T-helper 2 cell treated with Interferon-gamma antibody and Interleukin-4, amounts not matched to agents 5 μg/mL and 100 μg/mL, for 36 hours (primary cell): ENCODE measurements around the gene MFGE8.
A peak's percentile ranks its signal among the peaks of the same experiment; 100 is the strongest.
"Not testable (repeated sequence)": the region's sequence is repeated elsewhere in the genome, so short reads cannot be mapped to it uniquely, and the experiment has no call there.

Experiments
- DNase-seq: peaks from one replicate; pipeline ENCODE4 v3.0.0; 2021; ENCODE audit warnings: low spot score
- H3K27ac Mint-ChIP-seq: one replicate; pipeline ENCODE4 v1.8.0; 2021; ENCODE audit warnings: mild to moderate bottlenecking, mixed read lengths
- H3K27me3 Mint-ChIP-seq: one replicate; pipeline ENCODE4 v1.8.0; 2021; ENCODE audit warnings: low read depth, mixed read lengths
- H3K36me3 Mint-ChIP-seq: one replicate; pipeline ENCODE4 v1.8.0; 2021; ENCODE audit warnings: low read depth, mixed read lengths
- H3K4me1 Mint-ChIP-seq: one replicate; pipeline ENCODE4 v1.8.0; 2021; ENCODE audit warnings: low read depth, mixed read lengths
- H3K4me3 Mint-ChIP-seq: one replicate; pipeline ENCODE4 v1.8.0; 2022; ENCODE audit warnings: mild to moderate bottlenecking, moderate library complexity, mixed read lengths
- H3K9me3 Mint-ChIP-seq: one replicate; pipeline ENCODE4 v1.8.0; 2021; ENCODE audit warnings: mixed read lengths

Gene MFGE8

GRCh38 chr15:88913017-88913849 lies at the start of gene MFGE8:
Gene MFGE8 (minus strand): TSS chr15:88913379. CDS start chr15:88913319, 60 bp downstream.
- H3K9me3 Mint-ChIP-seq = no peaks in the 10 kb centered on the region
- DNase-seq = peak; percentile 72
- peaks cover 14% of the 10 kb centered on the region for H3K4me1 Mint-ChIP-seq
- peak within 1 kb of the TSS; percentile 84 for H3K4me3 Mint-ChIP-seq
- H3K27me3 Mint-ChIP-seq = peaks cover 7% of the 10 kb centered on the region
- H3K36me3 Mint-ChIP-seq = peaks cover 2% of the 10 kb centered on the region
- H3K27ac Mint-ChIP-seq = peak within 1 kb of the TSS; percentile 86

GRCh38 chr15:88959445-88959844 lies 46.3 kb upstream of the MFGE8 start:
- Mint-ChIP-seq H3K4me3 (no peak overlapping the region), H3K36me3 (no peaks in the 10 kb centered on the region)

GRCh38 chr15:88956906-88957305 lies 43.7 kb upstream of the MFGE8 start:
- Mint-ChIP-seq H3K36me3 (no peaks in the 10 kb centered on the region), H3K27ac (no peak overlapping the region), H3K4me1 (no peaks in the 10 kb centered on the region), H3K9me3 (no peaks in the 10 kb centered on the region), H3K27me3 (peaks cover 2% of the 10 kb centered on the region), H3K4me3 (no peak overlapping the region)
- DNase-seq = no peak

More at GRCh38 chr15:88959445-88959844, 46.3 kb upstream of the MFGE8 start:
- no peak for DNase-seq
- Mint-ChIP-seq H3K4me1 (no peaks in the 10 kb centered on the region), H3K27ac (no peak overlapping the region), H3K9me3 (no peaks in the 10 kb centered on the region), H3K27me3 (peaks cover 2% of the 10 kb centered on the region)

GRCh38 chr15:88956263-88956662 lies 43.1 kb upstream of the MFGE8 start:
- Mint-ChIP-seq H3K4me1 (no peaks in the 10 kb centered on the region), H3K9me3 (no peaks in the 10 kb centered on the region), H3K4me3 (no peak overlapping the region), H3K27ac (no peak overlapping the region), H3K27me3 (peaks cover 2% of the 10 kb centered on the region), H3K36me3 (no peaks in the 10 kb centered on the region)
- no peak for DNase-seq

GRCh38 chr15:88954431-88955277 lies 41.5 kb upstream of the MFGE8 start:
- Mint-ChIP-seq H3K36me3 (no peaks in the 10 kb centered on the region), H3K27me3 (peaks cover 5% of the 10 kb centered on the region), H3K4me3 (no peak overlapping the region), H3K9me3 (no peaks in the 10 kb centered on the region), H3K4me1 (peaks cover under 1% of the 10 kb centered on the region), H3K27ac (no peak overlapping the region)
- DNase-seq = no peak

GRCh38 chr15:88950600-88951160 lies 37.5 kb upstream of the MFGE8 start:
- peaks cover 6% of the 10 kb centered on the region for H3K27me3 Mint-ChIP-seq
- H3K27ac Mint-ChIP-seq = no peak overlapping the region
- H3K36me3 Mint-ChIP-seq = no peaks in the 10 kb centered on the region
- H3K4me3 Mint-ChIP-seq = no peak overlapping the region
- peaks cover 2% of the 10 kb centered on the region for H3K4me1 Mint-ChIP-seq
- H3K9me3 Mint-ChIP-seq = no peaks in the 10 kb centered on the region
- no peak for DNase-seq

GRCh38 chr15:88949734-88950400 lies 36.7 kb upstream of the MFGE8 start:
- H3K9me3 Mint-ChIP-seq = no peaks in the 10 kb centered on the region
- no peak overlapping the region for H3K4me3 Mint-ChIP-seq
- H3K36me3 Mint-ChIP-seq = no peaks in the 10 kb centered on the region
- no peak for DNase-seq
- no peak overlapping the region for H3K27ac Mint-ChIP-seq
- H3K27me3 Mint-ChIP-seq = peaks cover 6% of the 10 kb centered on the region
- H3K4me1 Mint-ChIP-seq = peaks cover 2% of the 10 kb centered on the region

- peaks cover 8% of the 10 kb centered on the region for H3K27me3 Mint-ChIP-seq
- no peaks in the 10 kb centered on the region for H3K9me3 Mint-ChIP-seq
- peaks cover 2% of the 10 kb centered on the region for H3K4me1 Mint-ChIP-seq
- no peak for DNase-seq
- H3K36me3 Mint-ChIP-seq = no peaks in the 10 kb centered on the region
- H3K4me3 Mint-ChIP-seq = no peak overlapping the region
- no peak overlapping the region for H3K27ac Mint-ChIP-seq
Measured at GRCh38 chr15:88940110-88940675, 27.0 kb upstream of the MFGE8 start.

GRCh38 chr15:88939486-88939806 lies 26.3 kb upstream of the MFGE8 start:
- no peaks in the 10 kb centered on the region for H3K36me3 Mint-ChIP-seq
- H3K9me3 Mint-ChIP-seq = no peaks in the 10 kb centered on the region
- H3K27me3 Mint-ChIP-seq = peaks cover 8% of the 10 kb centered on the region
- peaks cover 2% of the 10 kb centered on the region for H3K4me1 Mint-ChIP-seq
- H3K27ac Mint-ChIP-seq = no peak overlapping the region
- no peak for DNase-seq
- no peak overlapping the region for H3K4me3 Mint-ChIP-seq

GRCh38 chr15:88938802-88939485 lies 25.8 kb upstream of the MFGE8 start:
- no peak for DNase-seq
- Mint-ChIP-seq H3K27ac (no peak overlapping the region), H3K4me3 (no peak overlapping the region)

GRCh38 chr15:88934449-88934848 lies 21.3 kb upstream of the MFGE8 start:
- not testable (repeated sequence) for H3K36me3 Mint-ChIP-seq, H3K9me3 Mint-ChIP-seq, H3K4me1 Mint-ChIP-seq, H3K4me3 Mint-ChIP-seq, DNase-seq, H3K27ac Mint-ChIP-seq
- H3K27me3 Mint-ChIP-seq = peaks cover 11% of the 10 kb centered on the region

More at GRCh38 chr15:88938802-88939485, 25.8 kb upstream of the MFGE8 start:
- no peaks in the 10 kb centered on the region for H3K36me3 Mint-ChIP-seq
- peaks cover 2% of the 10 kb centered on the region for H3K4me1 Mint-ChIP-seq
- peaks cover 4% of the 10 kb centered on the region for H3K9me3 Mint-ChIP-seq
- H3K27me3 Mint-ChIP-seq = peaks cover 8% of the 10 kb centered on the region

GRCh38 chr15:88932875-88933330 lies 19.7 kb upstream of the MFGE8 start:
- Mint-ChIP-seq H3K36me3 (no peaks in the 10 kb centered on the region), H3K4me3 (no peak overlapping the region), H3K27ac (no peak overlapping the region), H3K27me3 (peaks cover 11% of the 10 kb centered on the region), H3K4me1 (no peaks in the 10 kb centered on the region), H3K9me3 (peaks cover 10% of the 10 kb centered on the region)
- no peak for DNase-seq
